Middle frontal gyrus (tissue), 1 donor: Measurements from ENCODE around the gene GSDMA.

Experiments
- DNase-seq: peaks from one replicate; pipeline ENCODE4 v3.0.0-alpha.2; 2015; ENCODE audit warnings: low spot score; ENCODE audit errors: extremely low spot score

Gene GSDMA

GRCh38 chr17:39962642-39963220 is at the start of gene GSDMA:
Gene GSDMA (plus strand): TSS chr17:39963004. CDS start chr17:39965688, 2,684 bp downstream.
- DNase-seq: no peak

GRCh38 chr17:39913989-39914388 is 48.8 kb upstream of the GSDMA start:
- no peak for DNase-seq

GRCh38 chr17:39915559-39915958 is 47.2 kb upstream of the GSDMA start:
- no peak for DNase-seq

- DNase-seq: no peak
Observed at GRCh38 chr17:39916918-39917317, 45.9 kb upstream of the GSDMA start.

- DNase-seq: no peak
Observed at GRCh38 chr17:39919087-39919683, 43.6 kb upstream of the GSDMA start.

- no peak for DNase-seq
Observed at GRCh38 chr17:39920218-39921210, 42.3 kb upstream of the GSDMA start.

- DNase-seq: no peak
Observed at GRCh38 chr17:39921323-39921722, 41.5 kb upstream of the GSDMA start.

GRCh38 chr17:39922006-39922405 is 40.8 kb upstream of the GSDMA start:
- no peak for DNase-seq

GRCh38 chr17:39923230-39923629 is 39.6 kb upstream of the GSDMA start:
- DNase-seq: no peak

GRCh38 chr17:39923836-39924690 is 38.7 kb upstream of the GSDMA start:
- no peak for DNase-seq

- no peak for DNase-seq
Observed at GRCh38 chr17:39924691-39925055, 38.1 kb upstream of the GSDMA start.

GRCh38 chr17:39925282-39926134 is 37.3 kb upstream of the GSDMA start:
- no peak for DNase-seq

- DNase-seq: no peak
Observed at GRCh38 chr17:39926135-39926587, 36.6 kb upstream of the GSDMA start.

GRCh38 chr17:39926588-39927100 is 36.2 kb upstream of the GSDMA start:
- DNase-seq: no peak

GRCh38 chr17:39927101-39927928 is 35.5 kb upstream of the GSDMA start, which contains the start of the genes LRRC3C and ORMDL3:
Gene LRRC3C (plus strand): TSS chr17:39927732. CDS start chr17:39941524, 13,792 bp downstream.
Gene ORMDL3 (minus strand): TSS chr17:39927601. CDS start chr17:39924203, 3,398 bp downstream.
- DNase-seq: peak; percentile 80

- no peak for DNase-seq
Observed at GRCh38 chr17:39927929-39928857, 34.6 kb upstream of the GSDMA start.

GRCh38 chr17:39928858-39929645 is 33.8 kb upstream of the GSDMA start:
- DNase-seq: no peak
